CD4-positive, alpha-beta T cell treated with Interferon gamma for 1 hour (primary cell): ENCODE data around the gene QSOX2.

Source experiments
- DNase-seq: peaks from one replicate; pipeline ENCODE4 v3.0.0-alpha.2; 2020

Gene QSOX2

DNA sequence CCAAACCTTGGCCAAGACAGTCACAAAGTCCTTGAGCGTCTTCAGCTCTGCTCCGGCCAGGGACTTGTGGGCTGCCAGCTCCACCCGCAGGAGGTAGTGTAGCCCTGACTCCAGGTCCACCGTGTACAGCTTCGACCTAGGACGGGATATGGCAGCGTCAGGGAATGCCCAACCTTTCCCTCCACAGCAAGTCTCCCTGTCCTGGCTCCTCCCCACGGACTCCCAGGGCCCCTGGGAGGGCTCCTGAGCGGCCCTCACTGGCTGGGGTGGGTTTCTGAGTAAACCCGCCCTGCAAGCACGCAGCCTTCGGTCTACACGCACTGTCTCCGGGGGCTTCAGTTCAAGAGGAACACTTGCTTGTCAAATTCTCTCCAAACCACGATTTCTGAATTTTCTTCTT lies 26.9 kb downstream of the QSOX2 start:
- no peak for DNase-seq

DNA sequence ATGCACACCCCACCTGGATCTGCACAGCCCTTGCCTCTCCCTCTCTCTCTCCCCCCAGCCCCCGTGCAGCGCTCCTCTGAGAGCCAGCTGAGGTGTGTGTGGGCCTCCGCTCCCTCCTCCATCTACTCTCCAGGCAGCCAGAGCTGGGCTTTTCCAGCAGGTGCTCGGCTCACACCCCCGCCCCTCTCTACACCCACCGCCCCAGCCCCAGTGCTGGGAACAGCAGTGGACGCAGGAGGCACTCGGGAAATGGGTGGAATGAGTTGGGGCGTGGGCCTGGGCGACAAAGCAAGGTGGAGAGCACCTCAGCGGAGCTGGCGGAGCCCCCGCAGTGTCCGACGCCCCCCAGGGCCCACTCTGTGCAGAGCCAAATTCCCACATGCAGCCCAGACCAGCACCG lies 27.3 kb downstream of the QSOX2 start:
- no peak for DNase-seq

DNA sequence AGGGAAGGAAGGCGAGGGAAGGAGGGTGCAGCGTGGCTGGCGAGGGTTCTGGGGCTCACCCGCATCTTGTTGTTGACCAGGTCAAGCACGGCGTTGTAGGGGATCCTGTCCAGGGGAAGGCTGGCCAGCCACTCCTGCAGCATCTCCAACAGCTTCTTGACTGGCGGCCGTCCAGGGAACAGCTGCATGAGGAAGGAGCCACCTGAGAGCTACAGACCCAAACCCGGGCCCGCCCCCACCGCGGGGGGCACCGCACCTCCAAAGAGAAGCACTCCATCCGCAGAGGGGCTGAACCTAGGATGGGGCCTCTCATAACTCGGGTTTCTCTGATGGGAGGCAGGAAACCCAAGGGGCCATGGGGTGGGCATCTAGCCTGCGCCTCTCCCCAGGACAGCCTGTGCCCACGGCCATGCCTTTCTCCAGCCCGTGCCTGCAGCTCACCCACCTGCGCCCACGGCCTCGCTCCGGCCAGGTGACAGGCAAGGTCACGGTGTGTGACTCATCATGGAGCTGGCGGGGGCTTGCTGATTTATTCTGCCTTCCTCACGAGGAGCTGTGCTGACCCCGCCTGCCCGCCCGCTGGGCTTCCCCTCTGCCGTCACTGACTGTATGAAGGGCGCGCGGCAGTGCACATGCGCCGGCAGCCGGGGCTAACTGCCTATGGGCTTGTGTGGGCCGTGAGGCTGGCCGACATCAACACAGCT lies 28.9 kb downstream of the QSOX2 start:
- no peak for DNase-seq

DNA sequence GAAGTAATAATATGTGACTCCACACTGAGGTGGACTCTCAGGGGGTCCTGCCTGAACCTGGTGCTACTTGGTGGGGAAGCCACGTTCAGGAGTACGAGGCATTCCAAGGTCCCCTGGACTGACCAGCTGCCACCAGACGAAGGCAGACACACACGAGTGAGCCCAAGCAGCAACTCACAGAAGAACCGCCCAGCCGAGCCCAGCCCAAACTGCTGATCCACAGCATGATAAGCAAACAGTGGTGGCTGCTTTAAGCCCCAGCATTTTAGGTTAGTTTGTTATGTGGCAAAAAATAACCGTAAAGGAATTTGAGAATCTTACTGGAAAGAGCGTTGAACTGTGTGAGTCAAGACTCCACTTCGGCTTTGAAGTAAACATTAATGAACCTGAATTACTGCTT lies 31.9 kb downstream of the QSOX2 start:
- no peak for DNase-seq

DNA sequence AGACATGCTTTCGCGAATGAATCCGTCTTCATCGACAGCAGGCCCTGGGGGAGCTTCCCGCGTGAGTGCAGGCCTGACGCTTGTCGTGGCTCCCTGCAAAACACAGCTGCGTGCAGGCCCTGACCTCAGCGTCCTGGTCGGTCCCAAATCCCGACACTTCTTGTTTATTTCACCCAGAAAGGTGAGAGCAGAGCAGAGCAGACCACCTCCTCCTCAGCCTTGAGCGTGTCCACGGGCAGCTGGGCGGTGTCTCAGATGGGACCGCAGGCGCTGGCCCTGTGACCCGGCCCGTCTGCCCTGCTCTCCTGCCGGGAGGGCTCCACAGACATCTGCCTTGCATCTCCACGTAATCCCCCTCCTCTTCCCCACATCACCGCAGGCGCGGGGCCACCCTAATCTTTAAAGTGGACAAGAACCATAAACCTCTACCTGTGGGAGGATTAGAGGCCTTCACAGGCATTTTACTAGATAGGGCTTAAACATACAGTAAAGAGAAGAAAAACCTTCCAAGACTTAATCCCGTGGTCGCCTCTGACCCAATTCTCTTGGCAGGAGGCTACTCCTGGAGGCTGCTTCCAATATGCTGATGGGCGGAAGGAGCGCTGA lies 33.2 kb downstream of the QSOX2 start:
- no peak for DNase-seq

DNA sequence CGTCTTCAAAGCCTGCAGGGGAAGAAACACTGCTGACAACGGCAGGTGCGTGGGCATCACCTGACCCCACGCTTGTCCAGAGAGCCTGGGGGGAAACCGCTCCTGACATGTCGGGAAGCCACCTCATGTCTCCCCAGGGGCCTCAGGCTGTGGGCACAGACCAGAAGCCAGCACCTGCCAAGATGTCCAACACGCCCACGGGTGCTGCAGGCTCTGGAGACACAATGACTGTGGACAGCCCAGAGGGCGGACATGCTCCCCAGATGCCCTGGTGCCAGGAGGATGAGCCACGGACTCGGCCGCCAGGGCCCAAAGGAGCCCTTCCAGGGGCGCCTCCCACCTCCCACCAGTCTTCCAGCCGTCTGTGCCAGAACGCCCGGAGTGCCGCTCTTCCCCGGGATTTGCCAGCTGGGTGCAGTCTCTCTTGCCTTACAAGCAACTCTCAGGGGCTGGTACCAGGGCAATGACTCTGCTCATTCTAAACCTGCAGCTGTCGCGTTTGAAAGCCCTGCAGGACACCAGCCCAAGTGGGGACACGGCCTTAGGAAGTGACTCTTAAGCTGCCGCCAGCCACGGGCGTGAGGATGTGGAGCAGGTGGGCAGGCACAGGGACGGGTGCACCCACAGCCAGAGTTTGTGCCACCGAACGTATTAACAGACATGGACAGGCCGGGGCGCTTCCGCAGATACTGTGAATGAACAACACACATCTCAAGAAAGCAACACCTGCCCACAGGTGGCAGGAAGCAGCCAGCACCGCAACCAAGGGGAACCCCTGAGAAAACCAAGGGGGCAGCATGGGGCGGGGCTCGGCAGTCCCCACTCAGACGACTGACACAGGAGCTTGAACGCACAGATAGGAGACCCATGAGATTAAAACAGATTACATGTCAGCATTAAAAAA lies 33.9 kb downstream of the QSOX2 start:
- no peak for DNase-seq

DNA sequence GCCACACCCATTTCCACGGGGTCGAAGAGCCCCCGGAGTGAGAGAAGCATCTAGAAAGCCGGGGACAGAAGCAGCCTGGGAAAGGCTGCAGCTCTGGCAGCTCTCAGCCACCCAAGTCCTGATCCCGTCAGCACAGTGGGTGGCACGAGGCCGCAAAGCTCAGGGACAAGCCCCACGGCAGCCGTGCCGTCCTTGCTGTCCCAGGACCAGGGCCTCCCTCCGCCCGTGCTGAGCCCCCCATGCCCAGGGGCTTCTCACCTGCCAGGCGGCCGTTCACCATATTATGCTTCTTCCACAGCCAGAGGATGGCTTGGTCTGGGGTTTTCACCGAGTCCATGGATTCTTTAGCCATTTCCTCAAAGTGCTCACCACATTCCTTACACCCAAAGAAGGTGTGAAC lies 34.6 kb downstream of the QSOX2 start:
- no peak for DNase-seq

DNA sequence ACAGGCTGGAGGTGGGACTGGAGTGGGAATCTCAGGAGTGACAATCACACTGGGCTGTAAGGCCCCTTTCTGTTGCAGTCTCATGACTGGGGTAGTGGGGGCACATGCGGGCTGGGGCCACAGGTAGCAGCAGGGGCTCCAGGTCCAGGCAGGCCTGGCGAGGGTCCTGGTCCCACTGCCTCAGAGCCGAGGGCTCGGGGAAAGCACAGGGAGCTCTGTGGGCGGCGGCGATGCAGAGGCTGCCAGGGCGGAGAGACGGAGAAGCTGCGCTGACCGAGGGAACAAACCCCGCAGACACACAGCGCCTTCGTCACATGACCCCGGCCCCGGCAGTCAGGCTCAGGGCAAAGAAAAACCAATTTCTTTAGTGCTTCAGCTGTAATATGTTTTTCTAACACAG lies 35.3 kb downstream of the QSOX2 start:
- no peak for DNase-seq

DNA sequence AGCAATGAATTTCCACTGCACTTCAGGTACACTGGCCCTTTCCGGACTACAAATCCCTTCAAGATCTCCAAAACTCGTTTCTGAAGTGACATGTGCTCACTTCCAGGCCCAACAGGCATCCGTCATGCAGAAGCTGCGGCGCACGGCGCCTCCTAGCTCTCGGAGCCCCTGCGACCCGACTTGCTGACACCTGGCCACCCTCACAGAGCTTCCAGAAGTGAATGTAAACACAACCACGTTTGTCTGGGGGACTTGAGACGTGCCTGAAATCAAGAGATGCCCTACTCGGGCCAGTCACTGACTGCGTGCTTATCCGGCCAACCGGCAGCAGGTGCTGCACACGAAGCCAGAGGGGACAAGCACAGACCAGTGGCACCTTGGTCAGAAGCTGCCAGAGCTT lies 35.8 kb downstream of the QSOX2 start:
- DNase-seq, result no peak

DNA sequence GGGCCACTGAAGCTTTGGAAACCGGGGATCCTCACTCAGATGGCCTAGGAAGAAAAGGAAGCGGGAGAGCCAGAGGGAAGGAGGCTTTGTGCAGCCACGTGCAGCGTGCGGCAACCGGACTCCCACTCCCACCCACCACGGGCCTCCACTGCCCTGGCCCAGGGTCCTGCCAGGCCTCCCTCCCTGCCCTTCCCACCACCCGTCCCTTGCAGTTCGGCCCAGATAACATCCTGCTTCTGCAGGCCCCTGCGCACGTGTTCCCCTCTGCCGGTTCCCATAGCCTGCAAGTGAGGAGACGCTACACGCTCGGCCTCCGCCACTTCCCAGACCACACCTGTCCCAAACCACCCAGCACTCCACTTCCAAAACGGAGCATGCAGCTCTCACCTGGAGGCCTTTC lies 36.4 kb downstream of the QSOX2 start:
- DNase-seq, result no peak

DNA sequence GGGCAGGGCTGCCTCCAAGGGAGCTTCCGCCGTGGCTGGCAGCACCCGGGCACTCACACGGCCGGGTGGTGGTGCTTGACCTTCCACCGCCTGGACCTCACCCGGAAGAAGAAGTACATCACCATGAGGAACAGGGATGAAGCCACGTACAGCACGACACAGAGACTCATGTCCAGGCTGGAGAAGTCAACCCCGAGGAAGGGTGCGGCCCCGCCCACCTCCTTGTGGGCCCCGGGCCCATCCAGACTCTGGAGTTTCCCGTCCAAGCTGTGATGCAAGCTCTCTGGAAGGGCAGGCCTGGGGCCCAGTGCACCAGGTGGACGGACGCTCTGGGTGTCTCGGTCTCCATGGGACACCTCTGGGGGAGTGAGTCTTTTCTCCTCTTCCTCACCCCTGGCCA lies 36.9 kb downstream of the QSOX2 start:
- no peak for DNase-seq

DNA sequence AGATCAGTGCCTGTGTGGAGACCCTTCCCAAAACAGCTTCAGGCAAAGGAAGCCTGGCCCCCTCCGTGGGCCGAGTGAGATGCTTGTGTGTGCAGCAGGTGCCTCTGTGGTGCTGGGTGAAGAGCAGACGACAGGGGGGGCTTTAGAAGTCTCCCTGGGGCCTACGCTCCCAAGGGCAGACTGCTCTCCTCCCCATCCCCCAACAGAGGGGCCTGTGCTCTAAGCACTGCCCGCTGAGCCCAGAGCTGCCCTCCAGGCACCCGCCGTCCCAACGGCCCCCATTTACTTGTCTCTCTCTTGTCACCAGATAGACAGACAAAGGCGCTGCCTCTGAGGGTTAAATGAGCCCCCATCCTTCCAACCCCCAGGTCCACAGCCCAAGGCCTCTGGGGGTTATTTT lies 38.0 kb downstream of the QSOX2 start:
- no peak for DNase-seq

DNA sequence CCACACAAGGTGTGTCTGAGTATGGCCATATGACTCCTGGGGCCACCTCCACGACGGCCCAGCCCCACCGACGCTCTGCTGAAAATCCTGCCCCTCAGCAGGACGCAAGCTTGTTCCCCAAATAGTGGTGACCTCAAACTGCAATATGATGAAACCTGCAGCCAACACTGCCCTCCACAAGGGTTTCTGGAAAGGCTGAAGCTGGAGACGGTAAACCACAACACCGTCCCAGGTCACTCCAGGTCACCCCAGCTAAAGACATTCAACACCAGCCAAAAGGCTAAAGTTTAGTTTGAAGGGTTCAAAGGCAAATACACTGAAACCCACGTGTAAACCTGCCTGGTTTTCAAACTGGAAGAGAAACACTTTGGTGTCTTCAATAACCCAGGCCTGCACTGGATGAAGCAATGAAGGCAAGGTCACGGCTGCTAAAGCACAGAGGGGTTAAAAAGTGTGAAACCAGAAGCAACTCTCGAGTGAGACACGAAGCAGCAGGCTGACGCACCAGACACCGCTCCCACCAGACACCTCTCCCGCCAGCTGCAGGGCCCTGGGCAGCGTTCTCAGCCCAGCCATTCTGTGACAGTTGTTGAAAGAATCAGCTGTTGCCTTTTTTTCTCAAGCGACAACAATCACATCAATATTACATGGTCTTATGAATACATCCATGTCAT lies 38.9 kb downstream of the QSOX2 start:
- no peak for DNase-seq

DNA sequence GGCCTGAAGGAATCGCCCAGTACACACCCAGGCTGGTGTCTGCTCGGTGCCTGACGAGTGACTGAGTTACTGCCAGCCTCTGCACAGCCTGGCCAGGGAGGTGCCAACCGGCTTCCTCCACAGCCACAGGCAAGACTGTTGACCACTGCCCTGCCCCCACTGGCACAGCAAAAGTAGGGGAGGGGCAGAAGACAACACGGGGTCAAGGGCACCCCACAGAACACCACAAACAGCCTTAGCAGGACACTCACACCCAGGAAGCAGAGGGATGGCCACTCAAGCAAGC lies 40.0 kb downstream of the QSOX2 start:
- no peak for DNase-seq

DNA sequence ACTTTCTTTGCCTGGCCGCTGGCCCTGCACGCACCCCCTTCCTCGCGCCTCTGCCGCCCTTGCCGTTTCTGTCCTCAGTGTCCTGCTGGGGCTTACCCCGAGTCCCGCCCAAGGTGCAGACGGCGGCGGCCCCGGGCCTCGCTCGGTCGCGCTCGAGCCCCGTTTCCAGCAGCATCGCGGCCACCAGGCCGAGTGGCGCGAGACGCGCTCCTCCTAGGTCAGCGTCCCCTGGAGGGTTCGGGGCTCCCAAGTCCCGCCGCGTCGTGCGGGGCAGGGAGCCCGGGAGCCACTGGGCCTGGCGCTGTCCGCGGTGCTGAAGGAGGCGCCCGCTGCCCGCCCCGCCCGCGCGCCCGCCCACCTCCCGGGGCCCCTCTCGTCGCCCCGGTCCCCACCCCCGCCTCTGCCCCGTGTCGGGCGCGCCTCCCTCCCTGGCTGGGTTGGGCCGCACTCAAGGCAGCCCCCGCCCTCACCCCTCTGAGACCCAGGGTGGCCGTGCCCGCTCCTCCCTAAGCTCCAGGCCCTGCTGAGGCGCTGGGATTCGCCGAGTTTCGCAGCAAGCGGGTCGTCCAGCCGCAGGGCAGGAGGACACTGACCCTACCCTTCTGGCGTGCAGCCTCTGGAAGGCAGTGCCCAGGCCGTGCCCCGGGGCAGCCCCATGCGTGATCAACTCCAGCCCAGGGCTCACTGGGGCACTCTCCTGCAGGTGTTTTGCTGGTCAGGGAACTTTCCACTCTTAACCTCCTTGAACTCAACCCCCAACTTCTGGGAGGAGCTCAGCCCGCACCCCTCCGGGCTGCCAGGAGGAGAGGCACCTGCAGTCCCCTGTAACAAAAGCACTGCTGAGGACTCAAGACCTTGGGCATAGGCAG lies 40.5 kb downstream of the QSOX2 start, which contains the start of gene LHX3:
TSS of gene LHX3 (minus strand) at position 291 of the 869 bp plus-strand sequence. CDS start at position 175, 116 bp downstream.
- DNase-seq, result no peak

DNA sequence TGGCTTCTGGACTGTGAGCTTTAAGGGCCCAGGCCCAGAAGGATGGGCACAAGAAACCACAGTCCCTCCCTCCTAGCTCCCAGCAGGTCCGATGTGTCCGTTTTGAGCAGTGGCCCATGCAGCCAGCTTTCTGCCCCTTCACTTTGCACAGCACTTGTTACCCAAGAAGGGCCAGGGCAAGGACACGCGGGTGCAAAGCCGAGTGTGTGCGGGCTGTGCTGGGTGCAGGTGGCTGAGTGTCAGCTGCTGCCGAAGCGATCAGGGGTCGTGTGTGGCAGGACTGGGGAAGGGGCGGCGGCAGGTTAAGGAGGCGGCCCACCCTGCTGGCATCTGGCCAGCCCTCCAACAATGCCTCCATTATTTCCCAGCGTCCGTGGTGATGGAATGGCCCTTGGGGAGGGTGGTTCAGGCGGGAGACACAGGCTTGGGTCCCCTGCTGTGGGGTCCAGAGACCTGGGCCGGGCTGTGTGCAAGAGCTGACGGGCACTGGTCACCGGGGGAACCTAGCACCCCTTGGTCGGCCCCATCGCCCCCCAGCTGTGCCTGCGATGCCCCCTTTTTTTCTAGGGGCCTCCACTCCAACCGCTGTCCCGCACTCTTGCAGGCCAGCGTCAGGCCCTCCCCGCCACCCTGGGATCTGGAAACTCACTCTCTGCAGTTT lies 41.3 kb downstream of the QSOX2 start:
- DNase-seq, result no peak

DNA sequence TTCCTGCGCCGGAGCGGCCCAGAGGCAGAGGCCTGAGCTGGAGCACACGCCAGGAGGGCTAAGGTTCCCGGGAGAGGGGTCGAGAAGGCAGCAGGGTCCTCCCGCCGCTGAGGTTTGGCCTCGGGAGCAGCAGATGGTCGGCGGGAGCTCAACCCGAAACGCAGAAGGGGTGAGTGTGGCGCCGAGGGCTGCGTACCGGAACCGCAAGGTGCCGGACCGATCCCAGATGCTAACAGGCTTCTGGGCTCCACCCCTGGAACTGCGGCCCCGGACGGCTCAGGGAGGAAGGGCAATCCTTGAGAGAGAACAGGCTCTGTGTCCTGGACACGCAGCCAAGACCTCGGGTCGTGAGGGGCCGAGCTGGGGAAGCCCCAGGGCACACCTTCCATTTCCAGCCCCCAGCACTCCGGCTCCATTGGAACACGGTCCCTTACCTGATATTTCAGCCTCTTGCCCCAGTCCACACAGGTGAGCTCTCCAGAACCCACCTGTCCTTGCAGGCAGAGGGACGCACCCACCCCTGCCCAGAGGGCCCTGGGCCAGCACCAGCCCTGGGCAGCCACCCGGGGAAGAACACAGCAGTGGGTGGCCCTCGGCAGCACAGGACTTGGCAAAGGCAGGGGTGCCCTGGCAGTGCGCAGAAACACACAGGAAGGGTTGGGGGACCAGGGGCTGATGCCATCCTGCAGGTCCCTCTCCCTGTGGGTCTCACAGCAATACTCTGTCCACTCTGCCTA lies 42.0 kb downstream of the QSOX2 start:
- no peak for DNase-seq

DNA sequence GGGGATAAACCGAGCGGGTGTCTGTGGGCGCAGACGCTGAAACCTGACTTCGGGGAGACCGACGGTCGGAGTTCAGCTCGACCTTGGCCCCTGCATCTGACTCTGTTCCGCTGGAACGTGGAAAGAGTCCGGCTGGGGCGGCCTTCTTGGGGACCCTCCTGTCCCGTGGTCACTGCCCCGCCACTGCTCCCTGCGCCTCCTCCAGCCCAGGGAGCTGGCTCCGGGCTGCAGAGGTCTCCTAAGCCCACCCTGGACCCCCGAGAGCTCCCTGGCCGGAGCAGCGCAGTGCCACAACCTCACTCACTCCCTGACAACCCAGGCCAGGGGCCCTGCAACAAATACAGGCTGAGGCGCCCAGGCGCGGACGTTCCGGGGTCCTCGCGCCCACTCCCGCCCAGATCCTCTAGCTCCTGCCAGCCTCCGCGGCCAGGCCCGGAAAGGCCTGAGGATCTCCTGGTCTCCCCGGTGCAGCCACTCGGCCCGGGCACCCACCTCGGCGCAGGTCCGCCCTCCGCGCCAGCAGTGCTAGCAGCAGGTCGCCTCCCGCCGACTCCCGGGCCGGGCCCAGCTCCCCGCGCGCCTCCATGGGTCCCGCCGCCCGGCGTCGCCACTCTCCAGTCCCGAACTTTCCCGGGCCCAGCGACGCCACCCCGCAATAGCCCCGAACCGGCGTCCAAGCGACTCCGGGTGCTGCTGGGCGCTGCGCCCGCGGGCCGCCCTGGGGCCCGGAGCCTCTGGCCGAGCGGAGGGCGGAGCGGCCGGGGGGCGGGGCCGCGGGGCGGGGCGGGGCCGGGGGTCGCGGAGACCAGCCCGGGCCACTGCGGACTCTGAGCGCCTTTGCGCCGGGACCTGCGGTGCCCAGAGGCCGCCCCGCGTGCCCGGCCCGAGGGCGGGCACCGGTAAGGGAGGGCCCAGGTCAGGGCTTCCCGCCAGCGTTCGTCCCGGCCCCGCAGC lies 42.9 kb downstream of the QSOX2 start:
- DNase-seq, result no peak

DNA sequence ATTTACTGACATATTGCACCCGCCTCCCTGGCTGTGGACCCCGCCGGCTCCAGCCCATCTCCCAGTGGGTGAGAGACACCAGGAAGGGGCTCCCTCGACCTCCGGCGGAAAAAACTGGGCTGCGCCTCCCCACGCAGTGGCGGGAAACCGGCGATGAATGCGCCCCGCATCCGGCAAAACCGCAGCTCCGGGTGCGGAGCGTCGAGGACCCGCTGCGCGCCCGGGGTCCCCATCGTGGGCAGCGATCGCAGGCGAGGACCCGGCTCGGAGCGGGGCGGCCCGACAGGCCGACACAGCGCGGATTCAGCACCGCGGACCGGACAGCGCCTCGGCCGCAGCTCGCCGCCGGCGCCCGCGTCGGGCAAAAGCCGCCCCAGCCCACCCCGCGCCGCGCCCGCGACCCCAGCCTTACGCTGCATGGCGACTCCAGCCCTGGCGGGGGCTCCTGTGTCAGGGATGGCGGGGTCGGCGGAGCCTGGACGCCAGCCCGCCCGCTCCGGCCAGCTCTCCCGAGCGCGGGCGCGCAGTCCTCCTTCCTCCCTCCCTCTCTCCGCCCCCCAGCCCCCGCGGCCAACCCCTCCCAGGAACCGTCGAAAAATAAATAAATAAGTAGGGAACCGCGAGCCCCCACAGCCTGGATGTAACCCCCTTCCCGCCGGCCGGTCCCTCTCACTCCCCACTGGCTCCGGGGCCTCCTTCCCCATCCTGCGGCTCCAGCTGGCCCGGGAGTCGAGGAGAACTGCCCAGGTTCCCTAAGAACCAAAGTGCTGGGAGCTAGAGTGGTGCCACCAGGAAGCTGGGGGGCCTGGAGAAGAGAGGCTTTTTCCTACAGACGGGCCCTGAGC lies 43.8 kb downstream of the QSOX2 start:
- no peak for DNase-seq
